K562 treated with DMSO at 1 percent for 48 hours (cell line): ENCODE results near the gene PARD6B. TPM values are rescaled to one million over a fixed set of nuclear protein-coding genes. Genes with fewer than 3 reads are reported as not detected.

ENCODE experiments used
- total RNA-seq: library from RNA; unstranded; fragments of 300-600 nt; gene quantifications from 2 replicates; pipeline ENCODE4 v1.2.3, GENCODE V29; 2022; ENCODE audit warnings: low replicate concordance; ENCODE audit errors: extremely low read depth

Gene PARD6B
- not detected in 2 replicates for total RNA-seq

DNA sequence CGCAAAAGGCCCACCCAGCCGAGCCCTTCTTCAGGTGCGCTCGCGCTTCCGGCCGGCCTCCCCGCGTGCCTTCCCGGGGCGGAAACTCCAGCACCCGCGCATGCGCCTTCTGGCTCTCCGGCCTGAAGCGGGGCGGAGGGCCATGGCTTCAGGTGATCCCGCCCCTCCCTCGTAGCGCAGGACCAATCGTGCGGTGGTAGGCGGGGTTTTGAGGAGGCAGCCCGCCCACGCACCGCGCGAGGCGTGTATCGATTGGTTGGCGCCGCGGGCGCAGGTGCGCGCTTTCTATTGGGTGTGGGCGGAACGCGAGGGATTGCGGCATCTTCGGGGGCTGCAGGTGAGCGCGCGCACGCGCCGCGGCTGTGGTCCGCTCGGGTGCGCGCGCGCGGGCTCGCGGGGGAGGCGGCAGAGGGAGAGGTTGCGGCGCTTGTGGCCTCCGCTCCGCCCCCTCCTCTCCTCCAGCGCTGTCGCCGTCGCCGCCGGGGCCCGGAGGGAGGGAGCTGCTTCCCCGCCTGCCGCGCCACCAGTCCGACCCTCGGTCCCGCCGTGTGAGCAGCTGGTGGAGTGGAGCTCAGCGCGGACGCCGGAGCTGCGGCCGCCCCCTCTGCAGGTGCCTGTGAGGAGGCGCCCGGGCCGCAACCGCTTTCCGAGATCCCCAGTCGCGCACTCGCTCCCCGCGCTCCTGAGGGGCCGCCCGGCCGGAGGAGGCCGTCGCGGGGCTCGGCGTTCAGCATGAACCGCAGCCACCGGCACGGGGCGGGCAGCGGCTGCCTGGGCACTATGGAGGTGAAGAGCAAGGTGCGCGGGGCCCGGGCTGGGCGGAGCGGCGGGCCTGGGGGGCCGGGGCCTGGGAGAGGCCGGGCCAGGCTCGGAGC is at the start of gene PARD6B:
TSS of gene PARD6B (plus strand) at position 526 of the 875 bp plus-strand sequence. CDS start at position 733, 207 bp downstream.

GRCh38 chr20:50690650-50691572 is 40.5 kb upstream of the PARD6B start, which contains the start of gene RIPOR3:
Gene RIPOR3 (minus strand): TSS chr20:50691542. CDS start chr20:50691128, 414 bp downstream.

GRCh38 chr20:50794846-50795634 is 63.7 kb downstream of the PARD6B start, which contains the start of gene BCAS4:
Gene BCAS4 (plus strand): TSS chr20:50795061. CDS start chr20:50795084, 23 bp downstream.

Other genes with a start within 250 kb of the PARD6B start
- gene PTPN1, start 221.2 kb upstream of the PARD6B start, total RNA-seq, result not detected in 2 replicates
- gene RIPOR3, start 40.0 kb upstream of the PARD6B start, total RNA-seq, result not detected in 2 replicates
- gene BCAS4, start 63.5 kb downstream of the PARD6B start, total RNA-seq, result not detected in 2 replicates
- not detected in 2 replicates for gene ADNP, start 199.9 kb downstream of the PARD6B start, total RNA-seq
- not detected in 2 replicates for gene DPM1, start 227.0 kb downstream of the PARD6B start, total RNA-seq
- gene MOCS3, start 227.2 kb downstream of the PARD6B start, total RNA-seq, result not detected in 2 replicates